GM18868 (cell line): ENCODE results near the gene EGFR.

ENCODE experiments used
- ATAC-seq: cut with Tn5 transposase; IDR thresholded peaks from one replicate; pipeline ENCODE4 v1.9.1; 2021; ENCODE audit warnings: mild to moderate bottlenecking, moderate library complexity; ENCODE audit not compliant: unreplicated experiment

Gene EGFR

GRCh38 chr7:55206235-55207029 is 187.6 kb downstream of the EGFR start:
- ATAC-seq, result peak; percentile 93

- ATAC-seq, result no peak
Observed at GRCh38 chr7:55207436-55208125, 188.8 kb downstream of the EGFR start.

GRCh38 chr7:55209366-55209765 is 190.5 kb downstream of the EGFR start:
- ATAC-seq, result no peak

- no peak for ATAC-seq
Observed at GRCh38 chr7:55210176-55210575, 191.4 kb downstream of the EGFR start.

GRCh38 chr7:55210716-55211115 is 191.9 kb downstream of the EGFR start:
- ATAC-seq, result no peak

- ATAC-seq, result no peak
Observed at GRCh38 chr7:55211726-55212125, 192.9 kb downstream of the EGFR start.

GRCh38 chr7:55212176-55212575 is 193.4 kb downstream of the EGFR start:
- no peak for ATAC-seq

GRCh38 chr7:55212838-55213237 is 194.0 kb downstream of the EGFR start:
- no peak for ATAC-seq

- no peak for ATAC-seq
Observed at GRCh38 chr7:55214707-55215106, 195.9 kb downstream of the EGFR start.

GRCh38 chr7:55223023-55223422 is 204.2 kb downstream of the EGFR start:
- ATAC-seq, result no peak

GRCh38 chr7:55224111-55224510 is 205.3 kb downstream of the EGFR start:
- no peak for ATAC-seq

- no peak for ATAC-seq
Observed at GRCh38 chr7:55224810-55225209, 206.0 kb downstream of the EGFR start.

GRCh38 chr7:55230014-55230413 is 211.2 kb downstream of the EGFR start:
- no peak for ATAC-seq

- ATAC-seq, result no peak
Observed at GRCh38 chr7:55231736-55232280, 213.0 kb downstream of the EGFR start.

- no peak for ATAC-seq
Observed at GRCh38 chr7:55233001-55233400, 214.2 kb downstream of the EGFR start.

GRCh38 chr7:55234408-55234807 is 215.6 kb downstream of the EGFR start:
- ATAC-seq, result no peak

- no peak for ATAC-seq
Observed at GRCh38 chr7:55235115-55235514, 216.3 kb downstream of the EGFR start.

- no peak for ATAC-seq
Observed at GRCh38 chr7:55235801-55236200, 217.0 kb downstream of the EGFR start.

- ATAC-seq, result no peak
Observed at GRCh38 chr7:55236476-55236875, 217.7 kb downstream of the EGFR start.

GRCh38 chr7:55237156-55237893 is 218.5 kb downstream of the EGFR start:
- ATAC-seq, result no peak

GRCh38 chr7:55239406-55239805 is 220.6 kb downstream of the EGFR start:
- ATAC-seq, result no peak
